ENCODE results near the gene APLP2.

DNA sequence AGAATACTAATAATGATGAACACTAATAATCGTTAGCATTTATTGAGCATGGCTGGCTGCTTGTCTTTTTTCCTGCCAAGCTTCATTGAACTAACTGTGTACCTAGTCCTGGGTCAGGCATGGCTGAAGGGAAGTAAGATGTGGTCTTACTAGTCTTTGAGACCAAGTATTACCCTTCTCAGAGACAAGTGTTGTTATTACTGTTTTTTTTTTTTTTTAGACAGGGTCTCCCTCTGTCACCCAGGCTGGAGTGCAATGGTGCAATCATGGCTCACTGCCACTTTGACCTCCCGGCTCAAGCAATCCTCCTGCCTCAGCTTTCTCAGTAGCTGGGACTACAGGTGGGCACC, 94.5 kb downstream of the APLP2 start:
- TF ChIP-seq, protein P1, sequence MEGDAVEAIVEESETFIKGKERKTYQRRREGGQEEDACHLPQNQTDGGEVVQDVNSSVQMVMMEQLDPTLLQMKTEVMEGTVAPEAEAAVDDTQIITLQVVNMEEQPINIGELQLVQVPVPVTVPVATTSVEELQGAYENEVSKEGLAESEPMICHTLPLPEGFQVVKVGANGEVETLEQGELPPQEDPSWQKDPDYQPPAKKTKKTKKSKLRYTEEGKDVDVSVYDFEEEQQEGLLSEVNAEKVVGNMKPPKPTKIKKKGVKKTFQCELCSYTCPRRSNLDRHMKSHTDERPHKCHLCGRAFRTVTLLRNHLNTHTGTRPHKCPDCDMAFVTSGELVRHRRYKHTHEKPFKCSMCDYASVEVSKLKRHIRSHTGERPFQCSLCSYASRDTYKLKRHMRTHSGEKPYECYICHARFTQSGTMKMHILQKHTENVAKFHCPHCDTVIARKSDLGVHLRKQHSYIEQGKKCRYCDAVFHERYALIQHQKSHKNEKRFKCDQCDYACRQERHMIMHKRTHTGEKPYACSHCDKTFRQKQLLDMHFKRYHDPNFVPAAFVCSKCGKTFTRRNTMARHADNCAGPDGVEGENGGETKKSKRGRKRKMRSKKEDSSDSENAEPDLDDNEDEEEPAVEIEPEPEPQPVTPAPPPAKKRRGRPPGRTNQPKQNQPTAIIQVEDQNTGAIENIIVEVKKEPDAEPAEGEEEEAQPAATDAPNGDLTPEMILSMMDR (IDR thresholded peaks at IDR 0.05; ENCODE audit: borderline replicate concordance, extremely low read depth, low read length, poor library complexity, severe bottlenecking): no peak
- no peak for TF ChIP-seq EZH2 (IDR thresholded peaks at IDR 0.05; ENCODE audit: borderline replicate concordance, low read depth, low read length, severe bottlenecking)

All from DND-41 (cell line).